AG09309 (cell line): Measurements from ENCODE around the gene SEC11A.

Experiments
- DNase-seq: peaks from one replicate; pipeline ENCODE4 v3.0.0-alpha.2; 2010; ENCODE audit warnings: low read depth
- H3K4me3 ChIP-seq: 2 replicates; pipeline ENCODE4 v1.5.1; 2011; ENCODE audit warnings: mild to moderate bottlenecking, low read depth, low read length, moderate library complexity; ENCODE audit not compliant: control insufficient read depth
- CTCF ChIP-seq: IDR thresholded peaks from 2 replicates; pipeline ENCODE4 v1.5.1; 2011; ENCODE audit warnings: mild to moderate bottlenecking, low read depth, low read length, inconsistent platforms; ENCODE audit not compliant: insufficient read depth, control insufficient read depth; ENCODE audit errors: missing control alignments

SEC11A gene

GRCh38 chr15:84750583-84751092 lies 34.7 kb upstream of the SEC11A start:
- DNase-seq: no peak
- TF ChIP-seq CTCF: no peak
- no peak overlapping the region for H3K4me3 ChIP-seq

GRCh38 chr15:84749111-84749991 lies 33.4 kb upstream of the SEC11A start:
- no peak for DNase-seq
- H3K4me3 ChIP-seq: peak overlapping the region; percentile 98
- peak; percentile 1 for TF ChIP-seq CTCF

- peak; percentile 12 for TF ChIP-seq CTCF
- H3K4me3 ChIP-seq: peak within 1 kb of the TSS; percentile 98
- no peak for DNase-seq
These were observed 32.6 kb upstream of the SEC11A start, which contains the start of gene ZNF592 for GRCh38 chr15:84748274-84749110. Gene ZNF592, plus strand, starts transcription at chr15:84748592. Its CDS starts 34,084 bp downstream, at chr15:84782676.

- H3K4me3 ChIP-seq: peak overlapping the region; percentile 74
These were observed 31.7 kb upstream of the SEC11A start for GRCh38 chr15:84747416-84748273.

GRCh38 chr15:84741121-84741520 lies 25.2 kb upstream of the SEC11A start:
- no peak for DNase-seq
- no peak for TF ChIP-seq CTCF
- no peak overlapping the region for H3K4me3 ChIP-seq

More at GRCh38 chr15:84747416-84748273, 31.7 kb upstream of the SEC11A start:
- DNase-seq: no peak
- TF ChIP-seq CTCF: no peak

- DNase-seq: no peak
- no peak for TF ChIP-seq CTCF
- H3K4me3 ChIP-seq: no peak overlapping the region
These were observed 24.8 kb upstream of the SEC11A start for GRCh38 chr15:84740691-84741090.
